Fibroblast of skin of back (primary cell): ENCODE measurements around the gene LRRC1. TPM values are rescaled to one million over a fixed set of nuclear protein-coding genes. Genes with fewer than 3 reads are reported as not detected.
"Not testable (repeated sequence)": the region's sequence is repeated elsewhere in the genome, so short reads cannot be mapped to it uniquely, and the experiment has no call there.

Experiments used
- DNase-seq: peaks from one replicate; pipeline ENCODE4 v3.0.0-alpha.2; 2013
- polyA plus RNA-seq, 2 experiments: library from polyadenylated mRNA; unstranded; fragments of 120-200 nt; gene quantifications; one replicate each; pipeline ENCODE4 v1.2.1, GENCODE V29; 2013; ENCODE audit not compliant: insufficient read length in 2 of 2

The LRRC1 gene
- polyA plus RNA-seq (2013, experiment 1 of 2; ENCODE audit: insufficient read length) = 3.1 TPM
- 3.8 TPM for polyA plus RNA-seq (2013, experiment 2 of 2; ENCODE audit: insufficient read length)

DNA sequence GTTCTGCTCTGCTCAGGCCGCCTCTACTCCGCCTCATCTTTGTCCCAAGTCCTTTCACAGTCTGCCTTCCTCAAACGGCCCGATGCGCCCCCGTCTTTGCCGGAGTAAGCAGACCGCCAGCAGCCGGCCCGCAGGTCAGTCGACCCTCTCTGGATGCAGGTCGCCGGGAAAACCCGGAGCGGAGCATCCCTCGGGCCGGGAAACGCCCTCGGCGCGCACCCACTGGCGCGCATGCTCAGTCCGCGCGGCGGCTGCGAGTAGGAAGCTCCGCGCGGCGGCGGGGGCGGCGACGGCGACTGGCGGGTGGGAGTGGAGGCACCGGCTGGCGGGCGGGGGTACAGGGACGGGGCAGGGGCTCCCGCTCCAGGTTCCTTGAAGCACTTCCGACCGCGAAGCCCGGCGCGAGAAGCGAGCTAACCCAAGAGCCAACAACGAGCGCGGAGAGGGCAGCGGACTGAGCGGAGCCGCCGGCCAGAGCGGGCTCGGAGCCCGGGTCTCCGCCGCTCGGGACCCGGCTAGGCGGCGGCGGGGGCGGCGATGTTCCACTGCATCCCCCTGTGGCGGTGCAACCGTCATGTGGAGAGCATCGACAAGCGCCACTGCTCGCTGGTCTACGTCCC lies at the start of gene LRRC1:
TSS of gene LRRC1 (plus strand) at position 286 of the 620 bp plus-strand sequence. CDS start at position 538, 252 bp downstream.
- DNase-seq = peak; percentile 90

- no peak for DNase-seq
Measured at GRCh38 chr6:53746442-53747103, 48.2 kb upstream of the LRRC1 start.

- DNase-seq = no peak
Measured at GRCh38 chr6:53750052-53750650, 44.7 kb upstream of the LRRC1 start.

- no peak for DNase-seq
Measured at GRCh38 chr6:53751417-53751816, 43.4 kb upstream of the LRRC1 start.

DNA sequence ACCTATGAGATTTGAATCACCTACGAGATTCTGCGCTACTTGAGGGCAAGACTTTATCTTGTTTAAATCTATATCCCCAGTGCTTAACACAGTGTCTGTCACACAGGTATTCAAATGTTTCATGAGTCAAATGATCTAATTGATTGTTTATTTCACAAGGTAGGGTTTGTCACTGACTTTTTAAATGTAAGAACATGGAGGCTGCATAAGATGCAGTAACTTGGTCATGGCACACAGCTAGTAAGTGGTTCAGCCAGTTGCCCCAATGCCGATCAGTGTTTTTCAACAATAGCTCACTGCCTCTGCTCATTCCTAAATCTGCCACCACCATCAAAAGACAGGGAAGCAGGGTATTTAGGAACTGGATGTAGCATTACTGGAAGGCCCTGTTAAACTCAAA lies 42.4 kb upstream of the LRRC1 start:
- DNase-seq = no peak

DNA sequence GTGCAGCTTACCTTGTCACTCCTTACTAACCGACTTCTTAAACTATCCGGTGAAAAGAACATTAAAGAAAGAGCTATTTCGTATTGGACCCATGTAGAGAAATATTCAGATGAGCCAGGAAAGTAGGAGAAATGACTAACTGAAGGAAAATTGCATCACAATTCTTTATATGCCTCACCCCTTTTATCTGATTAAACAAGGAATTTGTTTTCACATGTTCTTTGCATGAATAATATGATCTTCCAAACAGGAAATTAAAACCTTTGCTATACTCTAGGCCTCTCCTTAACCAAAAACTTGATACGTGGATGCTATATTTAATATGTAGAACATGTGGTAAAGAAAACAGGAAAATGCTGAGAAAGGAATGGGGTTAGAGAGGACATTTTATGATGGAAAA lies 41.9 kb upstream of the LRRC1 start:
- DNase-seq = peak; percentile 71

DNA sequence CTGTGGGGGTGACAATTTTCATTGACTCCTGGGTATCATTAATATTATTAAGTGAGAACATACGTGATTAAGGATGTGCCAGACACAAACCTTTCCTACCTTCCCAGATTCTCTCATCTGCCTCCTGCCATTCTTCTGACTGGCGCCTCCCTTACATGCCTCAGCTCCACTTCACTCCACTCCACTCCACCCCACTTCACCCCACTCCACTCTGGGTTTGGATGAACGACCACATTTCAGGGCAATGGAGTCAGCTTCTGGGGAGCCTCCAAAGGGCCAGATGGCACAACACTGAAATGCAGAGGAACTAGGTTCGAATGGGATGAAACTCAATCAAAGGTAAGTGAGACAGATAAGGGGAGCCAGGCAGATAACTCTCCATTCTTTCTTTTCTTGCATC lies 40.5 kb upstream of the LRRC1 start:
- DNase-seq = no peak

DNA sequence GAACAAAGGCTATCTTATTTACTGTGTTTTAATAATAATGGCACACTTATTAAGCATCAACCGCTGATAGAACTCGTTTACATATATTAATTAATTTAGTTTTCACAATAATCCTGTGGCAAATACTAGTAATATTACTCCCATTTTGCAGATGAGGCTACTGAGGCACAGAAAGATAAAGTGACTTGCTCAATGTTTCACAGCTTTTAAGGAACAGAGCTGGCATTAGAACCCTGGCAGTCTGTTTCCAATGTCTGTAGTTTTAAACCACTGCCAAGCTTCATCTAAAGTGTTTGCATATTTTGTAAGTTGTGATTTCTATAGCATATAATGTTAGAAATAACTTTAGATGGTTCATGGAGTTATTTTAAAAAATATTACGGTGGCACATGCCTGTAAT lies 38.4 kb upstream of the LRRC1 start:
- no peak for DNase-seq

GRCh38 chr6:53758496-53758895 lies 36.3 kb upstream of the LRRC1 start:
- DNase-seq = no peak

DNA sequence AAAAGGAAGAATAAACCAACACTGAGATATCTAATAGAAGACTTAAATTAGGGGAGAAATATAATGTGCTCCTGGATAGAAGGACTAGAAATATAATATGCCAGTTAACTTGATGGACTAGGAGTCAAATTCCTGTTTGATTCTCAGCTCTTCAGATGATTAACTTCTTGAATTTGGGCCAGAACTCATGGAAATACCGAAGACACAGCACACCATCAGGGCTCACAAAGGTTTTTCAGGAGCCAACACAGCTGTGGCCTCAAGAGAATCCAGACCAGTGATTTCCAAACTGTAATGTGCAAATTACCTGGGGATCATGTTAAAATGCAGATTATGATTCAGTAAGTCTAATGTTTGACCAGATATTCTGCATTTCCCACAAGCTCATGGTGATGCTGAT lies 33.8 kb upstream of the LRRC1 start:
- DNase-seq = no peak

DNA sequence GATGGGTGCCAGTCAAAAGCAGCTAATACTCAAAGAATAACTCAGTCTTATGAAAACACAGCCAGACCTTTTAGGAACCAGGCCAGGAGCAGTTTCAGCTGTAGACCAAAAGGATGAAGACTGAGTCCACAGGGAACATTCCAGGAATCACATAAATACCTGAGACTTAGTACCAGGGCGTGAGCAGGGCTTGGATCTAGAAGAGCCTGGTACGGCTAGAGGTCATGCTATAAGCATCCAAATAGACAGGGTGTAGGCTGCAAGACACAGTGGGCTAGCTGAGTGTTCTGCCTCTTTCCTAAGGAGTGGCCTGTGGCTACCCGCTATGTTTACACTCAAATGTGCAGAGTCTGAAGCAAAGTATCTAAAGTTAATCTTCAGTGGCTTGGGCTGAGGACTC lies 29.5 kb upstream of the LRRC1 start:
- peak; percentile 9 for DNase-seq

- no peak for DNase-seq
Measured at GRCh38 chr6:53766930-53767329, 27.9 kb upstream of the LRRC1 start.

- DNase-seq = no peak
Measured at GRCh38 chr6:53767941-53768340, 26.9 kb upstream of the LRRC1 start.

- peak; percentile 17 for DNase-seq
Measured at GRCh38 chr6:53768636-53769035, 26.2 kb upstream of the LRRC1 start.

- DNase-seq = peak; percentile 21
Measured at GRCh38 chr6:53770780-53771249, 24.0 kb upstream of the LRRC1 start.

DNA sequence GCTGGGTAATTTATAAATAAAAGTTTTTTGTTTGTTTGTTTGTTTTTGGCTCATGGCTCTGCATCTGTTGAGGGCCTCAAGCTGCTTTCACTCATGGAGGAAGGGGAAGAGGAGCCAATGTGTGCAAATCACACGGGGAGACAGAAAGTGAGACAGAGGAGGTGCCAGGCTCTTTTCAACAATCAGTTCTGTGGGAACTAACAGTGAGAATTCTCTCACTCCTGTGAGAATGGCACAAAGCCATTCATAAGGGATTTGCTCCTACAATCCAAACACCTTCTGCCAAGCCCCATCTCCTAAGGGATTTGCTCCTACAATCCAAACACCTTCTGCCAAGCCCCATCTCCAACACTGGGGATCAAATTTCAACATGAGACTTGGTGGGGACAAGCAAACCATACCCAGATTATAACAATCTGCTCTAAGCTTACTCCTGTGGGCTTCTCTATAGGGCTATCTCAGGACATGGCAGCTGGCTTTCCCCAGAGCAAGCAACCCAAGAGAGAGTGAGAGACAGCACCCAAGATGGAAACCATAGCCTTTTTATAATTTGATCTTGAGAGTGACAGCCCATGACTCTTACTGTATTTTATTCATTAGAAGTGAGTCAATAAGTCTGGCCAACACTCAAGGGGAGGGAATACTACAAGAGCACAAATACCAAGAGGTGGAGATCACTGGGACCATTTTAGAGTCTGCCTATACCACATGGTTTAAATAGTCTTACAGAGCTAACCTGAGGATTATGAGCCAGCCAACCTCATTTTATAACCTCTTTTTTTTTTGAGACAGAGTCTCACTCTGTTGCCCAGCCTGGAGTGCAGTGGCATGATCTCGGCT lies 22.8 kb upstream of the LRRC1 start:
- peak; percentile 65 for DNase-seq

- no peak for DNase-seq
Measured at GRCh38 chr6:53773044-53773696, 21.6 kb upstream of the LRRC1 start.

GRCh38 chr6:53776152-53776551 lies 18.7 kb upstream of the LRRC1 start:
- DNase-seq = not testable (repeated sequence)

DNA sequence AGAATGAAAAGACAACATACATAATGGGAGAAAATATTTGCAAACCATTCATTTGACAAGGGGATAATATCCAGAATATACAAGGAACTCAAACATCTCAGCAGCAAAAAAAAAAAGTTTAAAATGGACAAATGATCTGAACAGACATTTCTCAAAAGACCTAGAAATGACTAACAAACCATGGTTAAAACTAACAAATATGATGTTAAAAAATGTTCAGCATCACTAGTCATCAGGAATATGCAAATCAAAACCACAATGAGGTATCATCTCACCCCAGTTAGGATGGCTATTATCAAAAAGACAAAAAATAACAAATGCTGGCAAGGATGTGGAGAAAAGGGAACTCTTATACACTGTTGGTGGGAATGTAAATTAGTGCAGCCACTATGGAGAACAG lies 9.8 kb upstream of the LRRC1 start:
- peak; percentile 28 for DNase-seq

DNA sequence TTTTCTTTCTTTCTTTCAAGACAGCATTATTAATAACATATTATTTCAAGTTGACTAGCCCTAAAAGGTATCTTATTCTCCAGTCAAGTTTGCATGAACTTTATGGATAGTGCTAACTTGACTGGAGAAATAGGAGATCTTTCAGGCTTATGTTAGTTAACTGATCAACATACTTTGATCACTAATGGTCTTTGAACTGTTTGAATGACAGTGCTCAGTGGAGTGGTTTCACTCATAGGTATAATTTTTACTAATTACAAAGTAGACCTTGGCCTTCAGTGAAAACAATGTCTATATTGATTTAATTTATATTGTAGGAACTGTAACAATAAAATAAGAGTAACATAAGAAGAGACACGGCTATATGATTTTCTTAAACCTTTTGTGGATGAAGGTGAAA lies 8.0 kb upstream of the LRRC1 start:
- no peak for DNase-seq

DNA sequence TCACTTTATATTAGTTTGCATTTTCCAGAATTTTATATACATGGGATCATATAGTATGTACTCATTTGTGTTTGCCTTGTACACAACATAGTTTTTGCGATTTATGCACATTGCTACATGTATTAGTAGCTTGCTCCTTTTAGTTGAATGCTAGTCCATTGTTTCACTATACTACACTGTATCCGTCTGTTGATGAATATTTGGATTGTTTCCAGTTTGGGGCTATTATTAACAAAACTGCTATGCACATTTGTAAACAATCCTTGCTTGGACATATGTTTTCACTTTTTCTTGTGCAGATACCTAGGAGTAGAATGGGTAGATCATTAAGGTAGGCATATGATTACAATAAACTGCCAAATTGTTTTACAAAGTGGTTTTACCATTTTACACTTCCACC lies 3.9 kb upstream of the LRRC1 start:
- DNase-seq = no peak

GRCh38 chr6:53792016-53792415 lies 2.8 kb upstream of the LRRC1 start:
- no peak for DNase-seq

GRCh38 chr6:53792973-53793317 lies 1.9 kb upstream of the LRRC1 start:
- DNase-seq = no peak
